BJ (cell line): ENCODE results near the gene TMEM200A. TPM values are rescaled to one million over a fixed set of nuclear protein-coding genes. Genes with fewer than 3 reads are reported as not detected.

Source experiments
- CTCF ChIA-PET: fragments of 350-600 bp; formaldehyde crosslinking; extraction: SDS; loops from one replicate; lab custom pipeline; 2021; ENCODE audit warnings: antibody characterized with exemption, inconsistent platforms; lab: Yijun Ruan, JAX
- POLR2A ChIA-PET: fragments of 300-600 bp; sonication (Branson Sonifier 250); formaldehyde crosslinking; extraction: SDS; loops from one replicate; lab custom pipeline; 2021; ENCODE audit warnings: antibody characterized with exemption; lab: Charles Lee
- DNase-seq: peaks from one replicate; pipeline ENCODE4 v3.0.0-alpha.2; 2011; ENCODE audit warnings: low read depth
- H3K27me3 ChIP-seq: 2 replicates; pipeline ENCODE4 v1.6.0; 2011; ENCODE audit warnings: low read length; ENCODE audit not compliant: control insufficient read depth, insufficient read depth
- H3K36me3 ChIP-seq: 2 replicates; pipeline ENCODE4 v1.5.1; 2011; ENCODE audit warnings: low read length; ENCODE audit not compliant: control insufficient read depth, insufficient read depth
- H3K4me3 ChIP-seq: 2 replicates; pipeline ENCODE4 v1.5.1; 2011; ENCODE audit warnings: low read depth, mild to moderate bottlenecking, control low read depth, low read length
- polyA plus RNA-seq: library from polyadenylated mRNA; depleted of rRNA; stranded (reverse); fragments of >200 nt; gene quantifications from 2 replicates; pipeline ENCODE4 v1.2.3, GENCODE V29; 2011
- TF ChIP-seq, protein P1 (sequence below): IDR thresholded peaks from 2 replicates; pipeline ENCODE4 v1.5.1; 2011; ENCODE audit warnings: low read depth, mild to moderate bottlenecking, control low read depth, inconsistent platforms, low read length, moderate library complexity; ENCODE audit not compliant: insufficient read depth

The TMEM200A gene
- polyA plus RNA-seq, 1 experiment: 6.0 TPM

DNA sequence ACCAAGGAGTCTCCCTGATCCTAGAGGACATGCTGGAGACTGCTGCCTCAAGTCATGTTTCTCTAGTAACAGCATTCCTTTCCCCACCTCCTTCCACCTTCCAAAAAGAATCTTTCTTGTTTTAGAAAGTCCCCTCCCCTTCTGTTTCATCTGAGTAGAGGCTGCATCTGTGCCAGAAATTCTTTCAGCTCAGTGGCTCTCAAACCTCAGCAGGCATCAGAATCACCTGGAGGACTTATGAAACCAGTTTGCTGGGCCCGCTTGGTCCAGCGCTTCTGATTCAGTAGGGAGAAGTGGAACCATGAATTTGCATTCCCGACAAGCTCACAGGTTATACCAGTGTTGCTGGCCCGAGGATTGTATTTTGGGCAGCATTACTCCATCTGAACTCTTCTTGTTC lies 55.1 kb downstream of the TMEM200A start:
- ChIA-PET CTCF (no interaction called here), POLR2A (no interaction called here)
- TF ChIP-seq, protein P1, sequence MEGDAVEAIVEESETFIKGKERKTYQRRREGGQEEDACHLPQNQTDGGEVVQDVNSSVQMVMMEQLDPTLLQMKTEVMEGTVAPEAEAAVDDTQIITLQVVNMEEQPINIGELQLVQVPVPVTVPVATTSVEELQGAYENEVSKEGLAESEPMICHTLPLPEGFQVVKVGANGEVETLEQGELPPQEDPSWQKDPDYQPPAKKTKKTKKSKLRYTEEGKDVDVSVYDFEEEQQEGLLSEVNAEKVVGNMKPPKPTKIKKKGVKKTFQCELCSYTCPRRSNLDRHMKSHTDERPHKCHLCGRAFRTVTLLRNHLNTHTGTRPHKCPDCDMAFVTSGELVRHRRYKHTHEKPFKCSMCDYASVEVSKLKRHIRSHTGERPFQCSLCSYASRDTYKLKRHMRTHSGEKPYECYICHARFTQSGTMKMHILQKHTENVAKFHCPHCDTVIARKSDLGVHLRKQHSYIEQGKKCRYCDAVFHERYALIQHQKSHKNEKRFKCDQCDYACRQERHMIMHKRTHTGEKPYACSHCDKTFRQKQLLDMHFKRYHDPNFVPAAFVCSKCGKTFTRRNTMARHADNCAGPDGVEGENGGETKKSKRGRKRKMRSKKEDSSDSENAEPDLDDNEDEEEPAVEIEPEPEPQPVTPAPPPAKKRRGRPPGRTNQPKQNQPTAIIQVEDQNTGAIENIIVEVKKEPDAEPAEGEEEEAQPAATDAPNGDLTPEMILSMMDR: no peak
- no peaks in the 10 kb centered on the region for H3K27me3 ChIP-seq
- no peaks in the 10 kb centered on the region for H3K36me3 ChIP-seq
- no peak for DNase-seq
- no peak overlapping the region for H3K4me3 ChIP-seq

DNA sequence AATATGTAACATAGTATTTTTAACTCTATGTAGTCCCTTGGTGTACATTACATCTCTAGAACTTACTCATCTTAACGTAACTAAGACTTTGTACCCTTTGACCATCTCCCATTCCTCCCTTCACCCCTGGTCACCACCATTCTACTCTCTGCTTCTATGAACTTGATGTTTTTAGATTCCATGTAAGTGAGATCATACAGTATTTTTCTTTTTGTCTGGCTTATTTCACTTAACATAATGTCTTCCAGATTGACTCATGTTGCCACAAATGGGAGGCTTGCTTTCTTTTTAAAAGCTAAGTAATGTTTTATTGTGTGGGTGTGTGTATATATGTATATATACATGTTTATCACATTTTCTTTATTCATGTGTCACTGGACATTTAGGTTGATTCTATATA lies 55.8 kb downstream of the TMEM200A start:
- no peak overlapping the region for H3K4me3 ChIP-seq
- CTCF ChIA-PET: no interaction called here
- TF ChIP-seq, protein P1: no peak

DNA sequence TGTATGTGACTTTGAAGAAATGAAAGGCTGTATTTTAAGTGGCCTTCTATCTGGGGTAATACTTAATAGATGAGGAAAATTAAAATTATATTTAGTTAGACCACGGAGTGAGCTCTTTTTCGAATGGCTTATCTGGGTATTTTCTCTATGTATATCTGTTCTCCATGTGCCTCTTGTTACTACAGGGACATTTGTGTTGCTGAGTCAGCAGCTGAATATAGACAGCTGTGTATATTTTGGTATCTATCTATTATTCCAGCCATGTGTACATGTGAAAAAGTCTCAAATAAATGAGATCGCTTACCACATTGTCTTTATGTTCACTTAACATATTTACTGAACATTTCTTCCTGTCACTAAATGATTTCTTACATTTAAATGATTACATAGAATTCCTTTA lies 57.2 kb downstream of the TMEM200A start:
- CTCF ChIA-PET: interaction anchor here (0.8 to 1.3 kb wide), 2 partner anchors 51 to 58 kb away, joined by 3 to 4 read pairs; no protein-coding TSS in a partner anchor
- DNase-seq: no peak
- H3K4me3 ChIP-seq: no peak overlapping the region
- POLR2A ChIA-PET: no interaction called here
- TF ChIP-seq, protein P1: no peak
- no peaks in the 10 kb centered on the region for H3K27me3 ChIP-seq
- no peaks in the 10 kb centered on the region for H3K36me3 ChIP-seq

More for the DNA sequence above, 55.8 kb downstream of the TMEM200A start:
- no peaks in the 10 kb centered on the region for H3K27me3 ChIP-seq
- no peaks in the 10 kb centered on the region for H3K36me3 ChIP-seq
- POLR2A ChIA-PET: no interaction called here
- peak; percentile 29 for DNase-seq

DNA sequence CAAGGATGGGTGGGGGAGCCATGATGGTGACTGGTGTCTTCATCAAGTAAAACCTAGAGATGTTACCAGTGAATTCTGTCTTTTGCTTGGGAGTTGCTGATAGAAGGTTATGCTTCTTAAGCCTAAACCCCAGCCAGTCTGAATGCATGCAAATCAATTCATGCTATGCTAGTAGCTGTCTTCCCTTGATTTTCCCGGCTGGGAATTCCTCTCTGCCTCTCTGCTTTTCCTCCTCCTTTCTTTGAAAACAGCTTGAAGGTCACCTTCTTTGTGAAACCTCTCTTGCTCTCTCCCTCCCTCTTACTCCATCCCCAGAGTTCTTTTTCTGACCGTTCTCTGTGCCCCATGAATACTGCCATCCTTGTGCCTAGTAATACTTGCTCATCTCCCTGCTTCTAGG lies 58.9 kb downstream of the TMEM200A start:
- TF ChIP-seq, protein P1: no peak
- no peak overlapping the region for H3K4me3 ChIP-seq
- no peak for DNase-seq
- H3K27me3 ChIP-seq: no peaks in the 10 kb centered on the region
- ChIA-PET POLR2A (no interaction called here), CTCF (no interaction called here)
- no peaks in the 10 kb centered on the region for H3K36me3 ChIP-seq

DNA sequence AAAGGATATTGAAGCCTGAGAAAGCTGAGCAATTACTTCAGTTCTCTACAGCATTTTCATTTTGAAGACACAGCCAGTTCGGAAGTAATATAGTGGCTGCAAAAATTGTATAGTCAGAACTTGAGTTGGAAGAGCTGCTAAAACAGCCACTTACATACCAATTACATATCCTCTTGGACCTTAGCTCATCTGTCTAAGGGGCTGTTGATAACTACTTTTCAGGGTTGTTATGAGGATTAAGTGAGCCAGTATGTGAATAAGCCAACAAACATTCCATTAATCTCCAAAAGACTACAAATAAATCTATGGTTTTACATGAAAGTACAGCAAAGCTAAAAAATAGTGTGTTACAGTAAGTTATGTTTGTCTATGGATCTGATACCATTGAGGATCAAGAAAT lies 59.7 kb downstream of the TMEM200A start:
- TF ChIP-seq, protein P1: no peak
- ChIA-PET CTCF (interaction anchor here (0.7 kb wide), 1 partner anchor 9 kb away, joined by 4 read pairs; no protein-coding TSS in a partner anchor), POLR2A (no interaction called here)
- Histone ChIP-seq H3K36me3 (no peaks in the 10 kb centered on the region), H3K4me3 (no peak overlapping the region), H3K27me3 (no peaks in the 10 kb centered on the region)
- DNase-seq: no peak
